SH-SY5Y (cell line): ENCODE data around the gene PGF.

Experiments used
- GATA2 ChIP-seq: IDR thresholded peaks from 2 replicates; pipeline ENCODE4 v1.6.1; 2011; ENCODE audit warnings: mild to moderate bottlenecking, low read depth, low read length
- GATA3 ChIP-seq: IDR thresholded peaks from 2 replicates; pipeline ENCODE4 v1.6.1; 2011; ENCODE audit warnings: low read depth, mild to moderate bottlenecking, low read length, moderate library complexity

The PGF gene

GRCh38 chr14:74955229-74956026, at the start of gene PGF:
TSS of gene PGF (minus strand) at chr14:74955597. CDS start at chr14:74955242, 355 bp downstream.
- TF ChIP-seq GATA2, result no peak
- no peak for TF ChIP-seq GATA3

- no peak for TF ChIP-seq GATA3
- no peak for TF ChIP-seq GATA2
Measured at GRCh38 chr14:75003250-75004027, 48.0 kb upstream of the PGF start.

GRCh38 chr14:75002392-75003249, 47.2 kb upstream of the PGF start, which contains the start of gene EIF2B2:
TSS of gene EIF2B2 (plus strand) at chr14:75002921. CDS start at chr14:75002991, 70 bp downstream.
- TF ChIP-seq GATA3 (no peak), GATA2 (no peak)

GRCh38 chr14:75001899-75002298, 46.5 kb upstream of the PGF start:
- TF ChIP-seq GATA3, result no peak
- TF ChIP-seq GATA2, result no peak

- no peak for TF ChIP-seq GATA3
- no peak for TF ChIP-seq GATA2
Measured at GRCh38 chr14:75001261-75001660, 45.9 kb upstream of the PGF start.

GRCh38 chr14:74988993-74989392, 33.6 kb upstream of the PGF start:
- no peak for TF ChIP-seq GATA2
- no peak for TF ChIP-seq GATA3

- TF ChIP-seq GATA3 (no peak), GATA2 (no peak)
Measured at GRCh38 chr14:74988131-74988530, 32.7 kb upstream of the PGF start.

- TF ChIP-seq GATA3 (no peak), GATA2 (no peak)
Measured at GRCh38 chr14:74985806-74986205, 30.4 kb upstream of the PGF start.

- TF ChIP-seq GATA2, result no peak
- TF ChIP-seq GATA3, result no peak
Measured at GRCh38 chr14:74985028-74985310, 29.6 kb upstream of the PGF start.

GRCh38 chr14:74984236-74985027, 29.0 kb upstream of the PGF start:
- TF ChIP-seq GATA3 (no peak), GATA2 (no peak)

- no peak for TF ChIP-seq GATA3
- no peak for TF ChIP-seq GATA2
Measured at GRCh38 chr14:74983343-74983742, 27.9 kb upstream of the PGF start.

GRCh38 chr14:74982661-74983060, 27.3 kb upstream of the PGF start:
- TF ChIP-seq GATA3, result no peak

- TF ChIP-seq GATA3 (no peak), GATA2 (no peak)
Measured at GRCh38 chr14:74981833-74982232, 26.4 kb upstream of the PGF start.

- TF ChIP-seq GATA2, result no peak
- no peak for TF ChIP-seq GATA3
Measured at GRCh38 chr14:74981462-74981782, 26.0 kb upstream of the PGF start.
